ENCODE measurements around the gene SMIM35.
"Not testable (repeated sequence)": the region's sequence is repeated elsewhere in the genome, so short reads cannot be mapped to it uniquely, and the experiment has no call there.

SMIM35 gene

DNA sequence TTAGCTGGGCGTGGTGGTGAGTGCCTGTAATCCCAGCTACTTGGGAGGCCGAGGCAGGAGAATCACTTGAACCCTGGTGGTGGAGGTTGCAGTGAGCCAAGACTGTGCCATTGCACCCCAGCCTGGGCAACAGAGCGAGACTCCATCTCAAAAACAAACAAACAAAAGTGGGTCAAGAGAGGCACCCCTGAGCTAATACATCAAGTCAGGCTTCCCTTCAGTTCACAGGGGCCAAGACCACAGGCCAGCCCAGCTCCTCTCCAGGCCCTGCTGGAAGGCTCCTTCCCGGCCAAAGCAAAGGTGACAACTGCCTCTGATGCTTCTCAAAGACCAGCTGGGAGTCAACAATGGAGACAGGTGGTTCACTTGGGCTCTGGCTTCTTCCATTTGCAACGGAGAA is 24.6 kb downstream of the SMIM35 start:
- not testable (repeated sequence) for H3K4me1 ChIP-seq (ENCODE audit: control insufficient read depth in 1 of 2, insufficient read depth in 2 of 2, low read length in 2 of 2); H3K36me3 ChIP-seq (ENCODE audit: control insufficient read depth in 1 of 2, insufficient read depth in 2 of 2, low read length in 2 of 2); H3K27ac ChIP-seq (ENCODE audit: low read length); H3K4me3 ChIP-seq (ENCODE audit: low read depth in 1 of 2, low read length in 2 of 2); H3K27me3 ChIP-seq (ENCODE audit: low read depth, low read length); H3K9me3 ChIP-seq (ENCODE audit: control insufficient read depth in 1 of 2, low read length in 2 of 2)

DNA sequence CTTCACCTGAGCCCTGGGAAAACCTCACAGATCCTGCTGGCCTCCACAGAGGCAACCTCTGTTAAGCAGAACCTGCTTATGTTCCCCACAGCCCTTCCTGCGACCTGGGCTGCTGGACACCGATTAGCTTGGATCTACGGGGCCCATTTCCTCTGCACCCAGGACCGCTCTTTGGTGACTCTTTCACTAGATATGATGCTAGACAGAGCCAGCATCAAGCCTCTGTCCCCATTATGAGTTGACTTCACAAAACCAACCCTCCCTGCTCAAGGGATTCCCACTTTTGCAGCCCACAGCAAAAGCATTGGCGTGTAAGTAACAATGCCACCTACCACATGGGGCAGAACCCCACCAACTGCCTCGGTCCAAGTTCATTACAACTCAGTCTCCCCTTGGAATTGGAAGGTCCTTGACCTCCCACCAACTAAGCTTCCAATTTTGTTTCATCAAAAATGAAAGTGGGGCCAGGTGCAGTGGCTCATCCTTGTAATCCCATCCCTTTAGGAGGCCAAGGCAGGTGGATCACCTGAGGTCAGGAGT is 25.1 kb downstream of the SMIM35 start:
- no peaks in the 10 kb centered on the region for H3K27me3 ChIP-seq (ENCODE audit: low read depth, low read length)
- no peak overlapping the region for H3K27ac ChIP-seq (ENCODE audit: low read length)
- no peak overlapping the region for H3K4me3 ChIP-seq (ENCODE audit: low read depth in 1 of 2, low read length in 2 of 2)
- no peaks in the 10 kb centered on the region for H3K36me3 ChIP-seq (ENCODE audit: control insufficient read depth in 1 of 2, insufficient read depth in 2 of 2, low read length in 2 of 2)
- no peaks in the 10 kb centered on the region for H3K9me3 ChIP-seq (ENCODE audit: control insufficient read depth in 1 of 2, low read length in 2 of 2)
- H3K4me1 ChIP-seq (ENCODE audit: control insufficient read depth in 1 of 2, insufficient read depth in 2 of 2, low read length in 2 of 2) = no peaks in the 10 kb centered on the region

DNA sequence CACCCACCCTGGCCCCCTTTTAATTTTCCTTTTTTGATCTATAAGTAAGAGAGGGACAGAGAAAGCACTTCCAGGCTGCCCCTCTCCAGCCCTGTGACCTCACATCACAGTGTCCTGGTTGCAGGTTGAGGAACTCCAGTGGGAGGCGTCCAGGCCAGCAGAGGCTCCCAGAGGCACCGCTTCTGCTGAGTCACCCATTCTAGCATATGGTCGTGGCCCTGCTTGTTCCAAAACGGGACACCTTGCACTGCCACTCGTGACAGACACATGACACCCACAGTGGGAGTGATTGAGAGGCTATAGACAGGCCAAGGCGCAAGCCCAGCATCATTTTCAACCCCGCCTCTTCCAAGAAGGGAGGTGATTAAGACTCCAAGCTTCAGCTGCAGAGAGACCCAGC is 25.9 kb downstream of the SMIM35 start:
- Histone ChIP-seq H3K4me3 (ENCODE audit: low read depth in 1 of 2, low read length in 2 of 2) (no peak overlapping the region), H3K9me3 (ENCODE audit: control insufficient read depth in 1 of 2, low read length in 2 of 2) (no peaks in the 10 kb centered on the region), H3K4me1 (ENCODE audit: control insufficient read depth in 1 of 2, insufficient read depth in 2 of 2, low read length in 2 of 2) (no peaks in the 10 kb centered on the region)

DNA sequence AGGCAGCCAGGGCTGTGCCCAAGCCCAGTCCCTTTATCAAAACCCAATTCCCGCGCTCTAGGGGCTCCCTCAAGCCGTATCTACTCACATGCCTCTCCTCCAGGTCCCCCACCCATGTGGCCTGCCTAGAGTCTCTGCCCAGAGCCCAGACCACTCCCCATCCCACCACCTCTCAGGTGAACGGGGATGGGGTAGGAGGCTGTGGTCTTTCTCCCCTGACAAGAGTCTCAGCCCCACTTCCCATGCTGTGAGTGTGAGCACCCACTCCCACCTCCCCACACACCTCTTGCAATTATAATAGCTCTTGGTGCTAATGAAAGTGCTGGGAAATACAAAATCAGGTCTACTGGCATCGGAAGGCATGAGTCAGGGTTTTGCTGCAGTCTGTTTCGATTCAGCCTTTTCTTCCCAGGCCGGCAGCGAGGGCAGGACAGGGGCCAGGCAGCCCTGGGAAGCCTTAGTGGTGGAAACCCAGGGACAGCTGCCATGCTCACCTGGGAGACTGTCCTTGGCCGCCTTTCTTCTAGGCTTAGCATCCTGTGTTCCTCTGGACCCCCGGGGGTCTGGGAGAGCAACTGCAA is 26.6 kb downstream of the SMIM35 start:
- no peaks in the 10 kb centered on the region for H3K4me1 ChIP-seq (ENCODE audit: control insufficient read depth in 1 of 2, insufficient read depth in 2 of 2, low read length in 2 of 2)
- H3K4me3 ChIP-seq (ENCODE audit: low read depth in 1 of 2, low read length in 2 of 2) = no peak overlapping the region
- H3K27ac ChIP-seq (ENCODE audit: low read length) = no peak overlapping the region
- no peaks in the 10 kb centered on the region for H3K36me3 ChIP-seq (ENCODE audit: control insufficient read depth in 1 of 2, insufficient read depth in 2 of 2, low read length in 2 of 2)
- H3K9me3 ChIP-seq (ENCODE audit: control insufficient read depth in 1 of 2, low read length in 2 of 2) = no peaks in the 10 kb centered on the region
- H3K27me3 ChIP-seq (ENCODE audit: low read depth, low read length) = no peaks in the 10 kb centered on the region

More for the DNA sequence above, 25.9 kb downstream of the SMIM35 start:
- H3K27ac ChIP-seq (ENCODE audit: low read length) = no peak overlapping the region
- no peaks in the 10 kb centered on the region for H3K27me3 ChIP-seq (ENCODE audit: low read depth, low read length)
- H3K36me3 ChIP-seq (ENCODE audit: control insufficient read depth in 1 of 2, insufficient read depth in 2 of 2, low read length in 2 of 2) = no peaks in the 10 kb centered on the region

DNA sequence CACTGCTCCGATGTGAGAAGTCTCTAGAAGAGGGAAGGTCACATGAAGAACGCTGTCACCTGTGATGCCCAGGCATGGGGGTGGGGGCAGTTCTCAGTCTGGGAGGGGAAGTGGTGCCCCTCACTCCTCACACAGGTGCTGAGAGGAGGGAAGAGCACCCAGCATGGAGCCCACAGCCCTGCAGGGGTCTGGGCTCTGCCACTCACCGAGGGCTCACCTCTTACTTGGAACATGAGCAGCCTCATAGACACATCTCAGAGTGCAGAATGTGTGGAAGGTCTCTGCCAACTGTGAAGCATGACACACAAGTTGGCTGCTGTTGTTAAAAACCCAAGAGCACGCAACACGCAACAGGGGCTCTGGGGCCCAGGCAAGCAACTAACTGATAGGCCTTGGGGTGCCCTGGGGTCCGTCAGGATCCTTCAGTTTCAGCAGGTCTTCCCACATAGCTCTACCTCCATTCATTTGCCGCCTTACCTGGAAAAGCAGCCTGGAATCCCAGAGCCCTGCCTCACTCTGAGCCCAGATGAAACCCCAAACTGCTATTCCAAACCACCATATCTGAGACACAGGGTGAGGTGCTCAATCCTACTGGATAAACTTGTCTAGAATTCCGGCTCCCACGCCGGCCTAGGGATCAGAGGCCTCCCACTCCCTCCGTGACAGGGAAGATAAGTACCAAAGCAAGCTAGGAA is 27.4 kb downstream of the SMIM35 start:
- no peak overlapping the region for H3K27ac ChIP-seq (ENCODE audit: low read length)
- H3K36me3 ChIP-seq (ENCODE audit: control insufficient read depth in 1 of 2, insufficient read depth in 2 of 2, low read length in 2 of 2) = no peaks in the 10 kb centered on the region
- H3K9me3 ChIP-seq (ENCODE audit: control insufficient read depth in 1 of 2, low read length in 2 of 2) = no peaks in the 10 kb centered on the region
- H3K4me3 ChIP-seq (ENCODE audit: low read depth in 1 of 2, low read length in 2 of 2) = no peak overlapping the region
- H3K27me3 ChIP-seq (ENCODE audit: low read depth, low read length) = no peaks in the 10 kb centered on the region
- no peaks in the 10 kb centered on the region for H3K4me1 ChIP-seq (ENCODE audit: control insufficient read depth in 1 of 2, insufficient read depth in 2 of 2, low read length in 2 of 2)

DNA sequence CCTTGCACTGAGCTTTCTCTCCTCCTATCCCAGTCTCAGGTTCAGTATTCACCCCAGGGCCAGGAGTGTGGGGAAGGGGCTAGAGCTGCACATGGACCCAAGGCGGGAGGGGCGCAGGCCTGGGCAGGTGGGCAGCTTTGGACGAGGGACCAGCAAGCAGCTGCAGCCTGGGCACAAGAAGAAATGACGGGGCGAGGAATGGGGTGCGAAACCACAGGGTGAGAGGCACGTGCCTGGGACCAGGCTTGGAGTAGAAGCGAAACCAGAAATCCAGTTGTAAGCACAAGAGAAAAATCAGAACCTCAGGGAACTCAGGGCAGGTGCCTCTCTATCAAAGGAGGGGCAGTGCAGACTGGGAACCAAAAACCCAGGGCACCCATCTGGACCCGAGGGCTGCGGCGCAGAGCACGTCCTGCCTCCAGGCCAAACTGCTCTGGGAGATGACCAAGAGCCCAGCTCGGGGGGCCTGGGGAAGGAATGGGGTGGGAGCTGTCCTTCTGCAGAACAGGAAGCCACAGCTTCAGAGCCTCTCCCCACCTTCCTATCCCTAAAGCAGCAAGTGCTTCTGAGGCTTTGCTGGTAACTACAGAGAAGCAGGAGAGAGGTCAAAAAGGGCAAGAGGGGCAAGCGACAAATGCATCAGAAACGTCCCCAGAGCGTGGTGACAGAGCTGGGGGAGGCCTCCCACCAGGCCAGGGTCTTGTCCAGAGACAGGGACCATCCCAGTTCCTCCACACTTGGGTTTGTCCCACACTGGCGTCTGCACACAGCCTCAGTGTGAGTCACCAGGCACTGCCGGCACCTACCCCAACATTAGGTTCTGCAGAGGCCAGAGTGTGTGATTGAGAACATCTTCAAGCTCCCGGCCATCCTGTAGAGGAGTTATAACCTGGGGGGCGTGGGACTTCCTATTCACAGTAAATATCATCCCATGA is 28.2 kb downstream of the SMIM35 start:
- no peaks in the 10 kb centered on the region for H3K9me3 ChIP-seq (ENCODE audit: control insufficient read depth in 1 of 2, low read length in 2 of 2)
- H3K36me3 ChIP-seq (ENCODE audit: control insufficient read depth in 1 of 2, insufficient read depth in 2 of 2, low read length in 2 of 2) = no peaks in the 10 kb centered on the region
- no peaks in the 10 kb centered on the region for H3K4me1 ChIP-seq (ENCODE audit: control insufficient read depth in 1 of 2, insufficient read depth in 2 of 2, low read length in 2 of 2)
- H3K27ac ChIP-seq (ENCODE audit: low read length) = no peak overlapping the region
- H3K27me3 ChIP-seq (ENCODE audit: low read depth, low read length) = no peaks in the 10 kb centered on the region
- no peak overlapping the region for H3K4me3 ChIP-seq (ENCODE audit: low read depth in 1 of 2, low read length in 2 of 2)

DNA sequence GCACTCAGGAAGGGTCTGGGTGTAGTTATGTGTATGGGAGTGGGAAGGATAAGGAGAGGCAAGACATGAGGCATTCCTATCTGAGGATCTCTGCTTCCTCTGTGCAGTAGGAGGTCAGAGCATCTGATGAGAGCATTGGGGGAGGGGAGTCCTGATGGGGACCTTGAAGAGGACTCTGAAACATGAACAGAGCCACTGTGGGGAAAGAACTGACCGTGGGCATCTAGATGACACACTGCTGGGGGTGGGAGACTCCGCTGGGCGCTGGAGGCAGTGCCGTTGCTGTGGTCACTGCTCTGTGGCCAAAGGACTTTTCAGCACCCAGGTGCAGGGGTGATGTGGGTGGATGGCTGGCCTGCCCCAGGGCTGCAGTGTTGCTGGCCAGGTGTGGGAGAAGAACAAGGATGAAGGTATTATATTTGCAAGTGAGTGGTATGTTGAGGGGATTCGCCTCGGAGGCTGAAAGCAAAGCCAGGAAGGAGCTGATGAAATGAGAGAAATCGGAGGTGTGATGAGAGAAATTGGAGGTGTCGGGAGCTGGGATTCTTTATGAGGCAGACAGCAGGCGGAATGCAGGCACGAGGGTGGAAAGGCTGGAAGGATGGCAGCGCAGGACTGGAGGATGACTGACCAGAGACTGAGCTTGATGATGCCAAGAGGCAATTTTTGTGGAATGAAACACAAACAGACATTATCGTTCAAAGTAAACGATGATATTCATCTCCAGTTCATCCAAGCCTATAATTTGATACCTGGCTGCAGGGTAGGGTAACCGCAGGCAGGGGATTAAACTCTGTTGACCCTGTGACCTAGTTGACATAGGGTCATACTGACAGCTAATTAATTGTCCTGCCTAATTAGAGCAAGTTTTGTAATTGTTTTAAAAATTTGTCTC is 29.3 kb downstream of the SMIM35 start:
- H3K36me3 ChIP-seq (ENCODE audit: control insufficient read depth in 1 of 2, insufficient read depth in 2 of 2, low read length in 2 of 2) = no peaks in the 10 kb centered on the region
- H3K4me1 ChIP-seq (ENCODE audit: control insufficient read depth in 1 of 2, insufficient read depth in 2 of 2, low read length in 2 of 2) = peaks cover 0 to under 1% of the 10 kb centered on the region in 2 donors
- no peak overlapping the region for H3K27ac ChIP-seq (ENCODE audit: low read length)
- H3K27me3 ChIP-seq (ENCODE audit: low read depth, low read length) = no peaks in the 10 kb centered on the region
- H3K4me3 ChIP-seq (ENCODE audit: low read depth in 1 of 2, low read length in 2 of 2) = no peak overlapping the region
- H3K9me3 ChIP-seq (ENCODE audit: control insufficient read depth in 1 of 2, low read length in 2 of 2) = no peaks in the 10 kb centered on the region

DNA sequence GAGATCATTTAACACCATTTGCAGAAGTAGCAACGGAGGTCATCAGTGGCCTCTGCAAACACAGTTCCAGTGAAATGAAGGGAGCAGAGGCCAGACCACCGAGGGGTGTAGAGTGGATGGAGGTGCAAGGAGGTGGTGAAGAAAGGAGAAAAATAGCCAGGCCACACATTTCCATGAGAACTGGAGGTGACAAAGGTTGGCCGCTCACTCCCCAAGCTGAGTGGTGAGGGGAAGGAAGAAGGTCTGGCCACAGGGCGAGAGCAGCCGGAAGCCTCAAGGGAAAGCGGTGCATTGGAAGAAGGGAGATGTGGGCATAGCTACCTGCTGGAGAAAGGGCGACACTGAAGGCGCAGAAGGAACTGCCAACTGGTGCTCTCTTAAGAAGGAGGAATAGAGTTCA is 30.0 kb downstream of the SMIM35 start:
- H3K27ac ChIP-seq (ENCODE audit: low read length) = no peak overlapping the region
- no peaks in the 10 kb centered on the region for H3K9me3 ChIP-seq (ENCODE audit: control insufficient read depth in 1 of 2, low read length in 2 of 2)
- H3K4me3 ChIP-seq (ENCODE audit: low read depth in 1 of 2, low read length in 2 of 2) = no peak overlapping the region
- H3K27me3 ChIP-seq (ENCODE audit: low read depth, low read length) = no peaks in the 10 kb centered on the region
- peaks cover 0 to 2% of the 10 kb centered on the region in 2 donors for H3K4me1 ChIP-seq (ENCODE audit: control insufficient read depth in 1 of 2, insufficient read depth in 2 of 2, low read length in 2 of 2)
- H3K36me3 ChIP-seq (ENCODE audit: control insufficient read depth in 1 of 2, insufficient read depth in 2 of 2, low read length in 2 of 2) = no peaks in the 10 kb centered on the region

DNA sequence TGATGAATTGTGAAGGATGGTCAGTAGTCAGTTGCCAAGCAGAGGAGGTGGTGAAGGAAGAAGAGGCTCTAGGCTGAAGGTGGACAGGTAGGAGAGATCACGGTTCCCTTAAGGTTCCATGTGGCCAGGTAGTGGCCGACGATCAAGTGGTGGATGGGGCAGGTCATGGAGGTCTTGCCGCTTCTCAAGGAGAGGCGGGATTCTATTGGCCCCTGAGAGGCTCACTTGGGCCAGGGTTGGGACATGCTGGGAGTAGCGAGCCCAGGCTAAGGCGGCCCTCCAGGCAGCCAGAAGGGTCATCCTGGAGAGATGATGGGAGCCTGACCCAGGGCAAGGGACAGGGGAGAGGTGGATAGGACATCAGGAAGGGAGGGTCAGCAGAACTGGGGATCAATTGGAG is 30.8 kb downstream of the SMIM35 start:
- Histone ChIP-seq H3K36me3 (ENCODE audit: control insufficient read depth in 1 of 2, insufficient read depth in 2 of 2, low read length in 2 of 2) (no peaks in the 10 kb centered on the region), H3K27me3 (ENCODE audit: low read depth, low read length) (no peaks in the 10 kb centered on the region)

DNA sequence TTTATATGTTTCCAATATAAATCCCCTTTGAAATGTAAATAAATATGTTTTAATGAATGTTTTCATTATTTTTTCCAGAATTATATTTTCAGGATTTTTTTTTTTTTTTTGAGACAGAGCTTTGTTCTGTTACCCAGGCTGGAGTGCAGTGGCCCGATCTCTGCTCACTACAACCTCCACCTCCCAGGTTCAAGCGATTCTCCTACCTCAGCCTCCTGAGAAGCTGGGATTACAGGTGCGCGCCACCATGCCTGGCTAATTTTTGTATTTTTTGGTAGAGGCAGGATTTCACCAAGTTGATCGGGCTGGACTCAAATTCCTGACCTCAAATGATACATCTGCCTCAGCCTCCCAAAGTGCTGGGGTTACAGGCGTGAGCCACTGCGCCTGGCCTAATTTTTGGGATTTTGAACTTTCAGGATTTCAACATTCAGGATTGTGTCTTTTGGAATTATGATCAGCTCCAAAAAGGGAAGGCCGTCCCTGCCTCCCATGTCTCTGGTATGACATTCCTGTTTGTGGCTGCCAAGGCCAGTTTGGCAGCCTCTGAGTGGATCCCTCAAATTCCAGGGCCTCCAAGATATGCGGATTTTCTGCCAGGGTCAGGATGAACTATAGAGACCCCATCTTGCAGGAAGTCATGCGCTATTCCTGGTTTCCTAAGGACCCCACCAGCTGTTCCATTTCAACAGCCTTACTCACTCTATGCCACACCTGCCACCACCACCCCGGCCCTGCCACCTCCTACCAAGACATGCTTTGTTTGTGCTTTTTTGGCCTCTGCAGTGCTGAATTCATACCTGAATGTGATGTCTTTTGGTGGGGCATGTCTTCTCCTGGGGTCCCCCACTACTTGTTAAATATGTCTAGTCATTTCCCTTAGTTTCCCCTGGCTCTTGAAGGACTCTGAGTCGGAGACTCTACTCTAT is 31.8 kb downstream of the SMIM35 start:
- Histone ChIP-seq H3K4me1 (ENCODE audit: control insufficient read depth in 1 of 2, insufficient read depth in 2 of 2, low read length in 2 of 2) (peaks cover 0 to 2% of the 10 kb centered on the region in 2 donors), H3K36me3 (ENCODE audit: control insufficient read depth in 1 of 2, insufficient read depth in 2 of 2, low read length in 2 of 2) (no peaks in the 10 kb centered on the region), H3K27ac (ENCODE audit: low read length) (no peak overlapping the region), H3K27me3 (ENCODE audit: low read depth, low read length) (no peaks in the 10 kb centered on the region), H3K4me3 (ENCODE audit: low read depth in 1 of 2, low read length in 2 of 2) (no peak overlapping the region), H3K9me3 (ENCODE audit: control insufficient read depth in 1 of 2, low read length in 2 of 2) (no peaks in the 10 kb centered on the region)

More for the DNA sequence above, 30.8 kb downstream of the SMIM35 start:
- Histone ChIP-seq H3K9me3 (ENCODE audit: control insufficient read depth in 1 of 2, low read length in 2 of 2) (no peaks in the 10 kb centered on the region), H3K4me1 (ENCODE audit: control insufficient read depth in 1 of 2, insufficient read depth in 2 of 2, low read length in 2 of 2) (peaks cover 0 to 2% of the 10 kb centered on the region in 2 donors), H3K4me3 (ENCODE audit: low read depth in 1 of 2, low read length in 2 of 2) (no peak overlapping the region), H3K27ac (ENCODE audit: low read length) (no peak overlapping the region)
